Ishikawa (cell line): ENCODE results near the gene C14orf119.

Source experiments
- CEBPB ChIP-seq: IDR thresholded peaks from 2 replicates; pipeline ENCODE4 v1.6.1; 2012
- CREB1 ChIP-seq: IDR thresholded peaks from 2 replicates; pipeline ENCODE4 v1.6.1; 2012; ENCODE audit warnings: low read depth
- EGR1 ChIP-seq: IDR thresholded peaks from 2 replicates; pipeline ENCODE4 v1.6.1; 2012
- EP300 ChIP-seq: IDR thresholded peaks from 2 replicates; pipeline ENCODE4 v1.6.1; 2012; ENCODE audit warnings: borderline replicate concordance
- FOXM1 ChIP-seq: IDR thresholded peaks from 2 replicates; pipeline ENCODE4 v1.6.1; 2012; ENCODE audit warnings: low read depth, borderline replicate concordance
- NFIC ChIP-seq: IDR thresholded peaks from 2 replicates; pipeline ENCODE4 v1.6.1; 2012
- RAD21 ChIP-seq: IDR thresholded peaks from 2 replicates; pipeline ENCODE4 v1.6.1; 2012; ENCODE audit warnings: low read depth
- REST ChIP-seq: IDR thresholded peaks from 2 replicates; pipeline ENCODE4 v1.6.1; 2012; ENCODE audit warnings: low read depth, mild to moderate bottlenecking
- TAF1 ChIP-seq: IDR thresholded peaks from 2 replicates; pipeline ENCODE4 v1.6.1; 2012; ENCODE audit warnings: low read depth, mild to moderate bottlenecking
- TCF12 ChIP-seq: IDR thresholded peaks from 2 replicates; pipeline ENCODE4 v1.6.1; 2012; ENCODE audit warnings: low read depth
- TEAD4 ChIP-seq: IDR thresholded peaks from 2 replicates; pipeline ENCODE4 v1.6.1; 2012
- YY1 ChIP-seq: IDR thresholded peaks from 2 replicates; pipeline ENCODE4 v1.6.1; 2012; ENCODE audit warnings: low read depth
- ZBTB7A ChIP-seq: IDR thresholded peaks from 2 replicates; pipeline ENCODE4 v1.6.1; 2012; ENCODE audit warnings: low read depth
- TF ChIP-seq, protein P1 (sequence below): IDR thresholded peaks from 2 replicates; pipeline ENCODE4 v1.6.1; 2012
- TF ChIP-seq, protein P2 (sequence below): IDR thresholded peaks from 2 replicates; pipeline ENCODE4 v1.6.1; 2012

The C14orf119 gene

DNA sequence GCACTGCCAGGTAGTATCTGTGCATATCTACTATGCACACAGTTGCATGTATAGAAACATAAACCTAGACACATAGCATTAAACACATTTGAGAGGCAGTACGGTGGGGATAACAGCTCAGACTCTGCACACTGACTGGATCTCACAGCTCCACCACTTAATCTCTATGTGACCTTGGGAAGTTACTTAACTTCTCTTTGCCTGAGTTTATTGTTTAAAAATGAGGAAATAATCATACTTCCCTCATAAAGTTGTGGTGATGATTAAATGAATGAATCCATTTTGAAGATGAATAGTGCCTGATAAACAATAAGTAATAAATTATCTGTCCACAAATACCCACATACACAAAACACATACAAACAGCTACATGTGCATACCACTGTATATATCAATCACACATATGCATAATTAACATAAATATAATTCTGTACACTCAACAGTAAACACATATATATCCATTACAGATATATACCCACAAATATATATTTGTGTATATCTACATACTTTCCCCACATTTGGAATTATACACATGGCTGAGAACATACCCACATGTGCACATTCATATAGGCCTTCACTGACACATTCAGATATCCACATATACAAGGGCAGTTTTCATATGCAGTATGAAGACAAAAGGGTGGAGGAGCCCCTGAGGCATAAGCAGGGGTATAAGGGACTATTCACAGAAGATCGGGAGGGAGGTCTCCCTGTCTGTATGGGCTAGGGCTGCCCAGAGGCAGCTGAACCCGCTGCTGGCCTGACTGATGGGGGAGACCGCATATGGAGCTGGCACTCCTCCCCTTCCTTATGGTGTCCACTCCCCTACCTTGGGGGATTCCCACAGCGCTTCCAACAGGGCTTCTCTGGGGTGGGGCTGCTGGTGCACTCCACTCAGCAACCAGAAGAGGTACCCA, 43.9 kb upstream of the C14orf119 start:
- TF ChIP-seq FOXM1 (no peak), RAD21 (no peak), REST (no peak), EGR1 (no peak), TEAD4 (no peak), TCF12 (no peak), ZBTB7A (no peak), YY1 (no peak), CREB1 (no peak), TAF1 (no peak)
- TF ChIP-seq, protein P1, sequence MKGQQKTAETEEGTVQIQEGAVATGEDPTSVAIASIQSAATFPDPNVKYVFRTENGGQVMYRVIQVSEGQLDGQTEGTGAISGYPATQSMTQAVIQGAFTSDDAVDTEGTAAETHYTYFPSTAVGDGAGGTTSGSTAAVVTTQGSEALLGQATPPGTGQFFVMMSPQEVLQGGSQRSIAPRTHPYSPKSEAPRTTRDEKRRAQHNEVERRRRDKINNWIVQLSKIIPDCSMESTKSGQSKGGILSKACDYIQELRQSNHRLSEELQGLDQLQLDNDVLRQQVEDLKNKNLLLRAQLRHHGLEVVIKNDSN: no peak
- TF ChIP-seq, protein P2, sequence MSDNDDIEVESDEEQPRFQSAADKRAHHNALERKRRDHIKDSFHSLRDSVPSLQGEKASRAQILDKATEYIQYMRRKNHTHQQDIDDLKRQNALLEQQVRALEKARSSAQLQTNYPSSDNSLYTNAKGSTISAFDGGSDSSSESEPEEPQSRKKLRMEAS: no peak

GRCh38 chr14:23052182-23052623, 43.1 kb upstream of the C14orf119 start:
- TF ChIP-seq TCF12 (no peak), RAD21 (no peak), CEBPB (no peak), NFIC (no peak), EP300 (no peak), CREB1 (no peak)
- TF ChIP-seq, protein P1: no peak
- TF ChIP-seq, protein P2: no peak

DNA sequence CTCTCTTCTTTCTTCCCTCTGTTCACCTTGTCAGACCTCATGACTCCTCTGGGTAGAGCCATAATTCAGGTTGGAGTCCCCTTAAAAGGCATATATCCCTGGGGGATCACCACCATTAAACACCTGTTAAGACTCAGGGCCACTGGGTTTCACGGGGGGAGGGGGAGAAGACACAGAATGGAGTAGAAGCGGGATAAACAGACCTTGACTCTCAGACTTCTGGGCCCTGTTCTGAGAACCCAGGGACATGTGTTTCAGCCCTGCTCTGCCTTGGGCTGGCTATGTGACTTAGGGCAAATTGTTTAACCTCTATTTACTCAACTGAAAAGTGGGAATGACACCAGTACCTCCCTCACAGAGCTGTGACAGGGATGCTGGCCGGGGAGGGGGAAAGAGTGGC, 42.6 kb upstream of the C14orf119 start:
- TF ChIP-seq EGR1: no peak
- TF ChIP-seq REST: no peak
- TF ChIP-seq YY1: no peak
- no peak for TF ChIP-seq TAF1
- TF ChIP-seq CREB1: no peak
- no peak for TF ChIP-seq CEBPB
- no peak for TF ChIP-seq ZBTB7A
- no peak for TF ChIP-seq TEAD4
- TF ChIP-seq, protein P1: no peak
- no peak for TF ChIP-seq RAD21
- TF ChIP-seq FOXM1: no peak

DNA sequence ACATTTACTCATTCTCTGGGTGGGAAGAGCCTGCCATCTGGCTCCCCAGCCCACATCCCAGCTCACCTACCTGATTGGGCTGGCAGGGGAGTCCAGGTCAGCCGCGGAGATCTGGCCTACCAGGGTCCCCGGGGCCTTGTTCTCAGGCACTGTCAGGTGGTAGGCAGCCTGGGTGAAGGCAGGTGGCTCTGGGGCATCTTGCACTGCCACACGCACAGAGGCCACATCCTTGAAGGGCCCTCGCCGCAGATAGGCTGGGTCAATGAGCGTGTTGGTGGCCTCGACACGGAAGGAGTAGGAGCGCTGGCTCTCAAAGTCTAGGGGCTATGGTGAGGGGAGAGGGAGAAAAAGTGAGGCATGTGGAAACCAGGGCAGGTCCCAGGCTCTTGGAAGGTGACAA, 41.9 kb upstream of the C14orf119 start:
- TF ChIP-seq EP300 (no peak), CREB1 (no peak), NFIC (no peak), FOXM1 (no peak), TCF12 (no peak), CEBPB (no peak), YY1 (no peak), TEAD4 (no peak), ZBTB7A (no peak), TAF1 (no peak), RAD21 (no peak), EGR1 (no peak)
- TF ChIP-seq, protein P1: no peak
- TF ChIP-seq, protein P2: no peak
